ENCODE data around the gene IFFO2. TPM values are rescaled to one million over a fixed set of nuclear protein-coding genes. Genes with fewer than 3 reads are reported as not detected.

IFFO2 gene
- total and polyA plus RNA-seq, 2 of the 13 experiments (the other 11 are each of a cell fraction or from before 2014, with no cell fraction given), result 7.3 to 16.7 TPM

DNA sequence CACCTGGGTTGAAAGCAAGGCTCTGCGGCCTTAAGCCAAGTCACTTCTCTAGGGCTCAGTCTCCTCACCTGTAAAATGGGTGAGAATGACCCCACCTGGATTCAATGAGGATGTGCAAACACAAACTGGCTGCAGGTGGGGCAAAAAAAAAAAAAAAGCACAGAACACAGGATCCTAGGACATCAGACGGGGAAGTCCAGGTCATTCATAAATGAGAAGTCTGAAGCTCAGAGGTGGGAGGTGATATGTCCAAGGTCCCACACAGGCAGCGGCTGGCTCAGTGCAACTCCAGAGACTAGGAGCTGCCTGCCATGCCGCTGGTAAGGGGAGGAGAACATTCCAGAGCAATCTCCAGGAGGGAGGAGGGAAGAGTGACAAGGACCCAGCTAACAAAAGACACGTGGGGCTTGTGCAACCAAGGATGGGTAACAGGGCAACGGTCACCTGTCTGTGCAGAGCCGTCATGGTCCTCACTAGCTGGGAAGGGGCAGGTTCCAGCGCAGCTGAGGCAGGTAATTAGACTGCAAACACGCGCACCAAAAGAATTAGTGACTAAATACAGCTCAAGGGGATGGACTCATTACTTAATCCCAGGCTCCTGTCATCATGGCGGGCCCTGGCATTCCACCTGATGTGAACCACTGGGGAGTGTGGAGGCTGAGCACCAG, 19.5 kb downstream of the IFFO2 start (continued):
- TF ChIP-seq U2AF1 (optimal IDR thresholded peaks at IDR 0.05; ENCODE audit: low read depth, low read length) (no peak), FOXA1 (IDR thresholded peaks at IDR 0.05) (no peak), FOXA1 (CRISPR knock-in tag; IDR thresholded peaks at IDR 0.05) (0 out of 2 replicates have a peak, but pooled peaks have one; percentile 8), PITX1 (CRISPR knock-in tag; IDR thresholded peaks at IDR 0.05) (peak; percentile 62; the same call in 1 of the 2 replicates), ZNF24 (IDR thresholded peaks at IDR 0.05) (no peak), ZSCAN29 (CRISPR knock-in tag; conservative IDR thresholded peaks at IDR 0.05) (no peak), ZNF83 (CRISPR knock-in tag; IDR thresholded peaks at IDR 0.05; ENCODE audit: borderline replicate concordance) (no peak), SMYD3 (CRISPR knock-in tag; IDR thresholded peaks at IDR 0.05) (no peak), ZNF792 (CRISPR knock-in tag; IDR thresholded peaks at IDR 0.05) (peak; percentile 81), YEATS4 (CRISPR knock-in tag; IDR thresholded peaks at IDR 0.05; ENCODE audit: borderline replicate concordance) (peak; percentile 57; the same call in 1 of the 2 replicates), ZNF788 (CRISPR knock-in tag; IDR thresholded peaks at IDR 0.05; ENCODE audit: borderline replicate concordance) (no peak), STAT5B (CRISPR knock-in tag; IDR thresholded peaks at IDR 0.05) (no peak), RBM22 (optimal IDR thresholded peaks at IDR 0.05; ENCODE audit: low read length) (no peak), PHF20 (CRISPR knock-in tag; IDR thresholded peaks at IDR 0.05) (no peak), ZKSCAN8 (CRISPR knock-in tag; IDR thresholded peaks at IDR 0.05; ENCODE audit: borderline replicate concordance) (no peak), NPAS2 (CRISPR knock-in tag; IDR thresholded peaks at IDR 0.05; ENCODE audit: borderline replicate concordance) (no peak), KLF13 (CRISPR knock-in tag; IDR thresholded peaks at IDR 0.05) (no peak), PCBP2 (optimal IDR thresholded peaks at IDR 0.05; ENCODE audit: low read depth, low read length, poor library complexity, severe bottlenecking) (no peak), ZMAT3 (CRISPR knock-in tag; conservative IDR thresholded peaks at IDR 0.05) (no peak), SYNCRIP (IDR thresholded peaks at IDR 0.05; ENCODE audit: insufficient read depth, low read depth, low read length) (no peak), ZNF546 (CRISPR knock-in tag; conservative IDR thresholded peaks at IDR 0.05) (0 out of 2 replicates have a peak, but pooled peaks have one; percentile 33)
- TF ChIP-seq, protein P1, sequence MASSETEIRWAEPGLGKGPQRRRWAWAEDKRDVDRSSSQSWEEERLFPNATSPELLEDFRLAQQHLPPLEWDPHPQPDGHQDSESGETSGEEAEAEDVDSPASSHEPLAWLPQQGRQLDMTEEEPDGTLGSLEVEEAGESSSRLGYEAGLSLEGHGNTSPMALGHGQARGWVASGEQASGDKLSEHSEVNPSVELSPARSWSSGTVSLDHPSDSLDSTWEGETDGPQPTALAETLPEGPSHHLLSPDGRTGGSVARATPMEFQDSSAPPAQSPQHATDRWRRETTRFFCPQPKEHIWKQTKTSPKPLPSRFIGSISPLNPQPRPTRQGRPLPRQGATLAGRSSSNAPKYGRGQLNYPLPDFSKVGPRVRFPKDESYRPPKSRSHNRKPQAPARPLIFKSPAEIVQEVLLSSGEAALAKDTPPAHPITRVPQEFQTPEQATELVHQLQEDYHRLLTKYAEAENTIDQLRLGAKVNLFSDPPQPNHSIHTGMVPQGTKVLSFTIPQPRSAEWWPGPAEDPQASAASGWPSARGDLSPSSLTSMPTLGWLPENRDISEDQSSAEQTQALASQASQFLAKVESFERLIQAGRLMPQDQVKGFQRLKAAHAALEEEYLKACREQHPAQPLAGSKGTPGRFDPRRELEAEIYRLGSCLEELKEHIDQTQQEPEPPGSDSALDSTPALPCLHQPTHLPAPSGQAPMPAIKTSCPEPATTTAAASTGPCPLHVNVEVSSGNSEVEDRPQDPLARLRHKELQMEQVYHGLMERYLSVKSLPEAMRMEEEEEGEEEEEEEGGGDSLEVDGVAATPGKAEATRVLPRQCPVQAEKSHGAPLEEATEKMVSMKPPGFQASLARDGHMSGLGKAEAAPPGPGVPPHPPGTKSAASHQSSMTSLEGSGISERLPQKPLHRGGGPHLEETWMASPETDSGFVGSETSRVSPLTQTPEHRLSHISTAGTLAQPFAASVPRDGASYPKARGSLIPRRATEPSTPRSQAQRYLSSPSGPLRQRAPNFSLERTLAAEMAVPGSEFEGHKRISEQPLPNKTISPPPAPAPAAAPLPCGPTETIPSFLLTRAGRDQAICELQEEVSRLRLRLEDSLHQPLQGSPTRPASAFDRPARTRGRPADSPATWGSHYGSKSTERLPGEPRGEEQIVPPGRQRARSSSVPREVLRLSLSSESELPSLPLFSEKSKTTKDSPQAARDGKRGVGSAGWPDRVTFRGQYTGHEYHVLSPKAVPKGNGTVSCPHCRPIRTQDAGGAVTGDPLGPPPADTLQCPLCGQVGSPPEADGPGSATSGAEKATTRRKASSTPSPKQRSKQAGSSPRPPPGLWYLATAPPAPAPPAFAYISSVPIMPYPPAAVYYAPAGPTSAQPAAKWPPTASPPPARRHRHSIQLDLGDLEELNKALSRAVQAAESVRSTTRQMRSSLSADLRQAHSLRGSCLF (CRISPR knock-in tag; IDR thresholded peaks at IDR 0.05; ENCODE audit: borderline replicate concordance), result no peak
- TF ChIP-seq, protein P2, sequence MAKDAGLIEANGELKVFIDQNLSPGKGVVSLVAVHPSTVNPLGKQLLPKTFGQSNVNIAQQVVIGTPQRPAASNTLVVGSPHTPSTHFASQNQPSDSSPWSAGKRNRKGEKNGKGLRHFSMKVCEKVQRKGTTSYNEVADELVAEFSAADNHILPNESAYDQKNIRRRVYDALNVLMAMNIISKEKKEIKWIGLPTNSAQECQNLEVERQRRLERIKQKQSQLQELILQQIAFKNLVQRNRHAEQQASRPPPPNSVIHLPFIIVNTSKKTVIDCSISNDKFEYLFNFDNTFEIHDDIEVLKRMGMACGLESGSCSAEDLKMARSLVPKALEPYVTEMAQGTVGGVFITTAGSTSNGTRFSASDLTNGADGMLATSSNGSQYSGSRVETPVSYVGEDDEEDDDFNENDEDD (CRISPR knock-in tag; IDR thresholded peaks at IDR 0.05; ENCODE audit: borderline replicate concordance), result peak; percentile 95
- TF ChIP-seq, protein P3, sequence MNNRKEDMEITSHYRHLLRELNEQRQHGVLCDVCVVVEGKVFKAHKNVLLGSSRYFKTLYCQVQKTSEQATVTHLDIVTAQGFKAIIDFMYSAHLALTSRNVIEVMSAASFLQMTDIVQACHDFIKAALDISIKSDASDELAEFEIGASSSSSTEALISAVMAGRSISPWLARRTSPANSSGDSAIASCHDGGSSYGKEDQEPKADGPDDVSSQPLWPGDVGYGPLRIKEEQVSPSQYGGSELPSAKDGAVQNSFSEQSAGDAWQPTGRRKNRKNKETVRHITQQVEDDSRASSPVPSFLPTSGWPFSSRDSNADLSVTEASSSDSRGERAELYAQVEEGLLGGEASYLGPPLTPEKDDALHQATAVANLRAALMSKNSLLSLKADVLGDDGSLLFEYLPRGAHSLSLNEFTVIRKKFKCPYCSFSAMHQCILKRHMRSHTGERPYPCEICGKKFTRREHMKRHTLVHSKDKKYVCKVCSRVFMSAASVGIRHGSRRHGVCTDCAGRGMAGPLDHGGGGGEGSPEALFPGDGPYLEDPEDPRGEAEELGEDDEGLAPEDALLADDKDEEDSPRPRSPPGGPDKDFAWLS (CRISPR knock-in tag; IDR thresholded peaks at IDR 0.05; ENCODE audit: borderline replicate concordance), result no peak
